HEK293 (cell line): ENCODE results near the gene SESTD1.

Experiments
- CTCF ChIA-PET: fragments of 350-600 bp; formaldehyde crosslinking; extraction: SDS; loops from one replicate; lab custom pipeline; 2021; ENCODE audit warnings: antibody characterized with exemption; lab: Yijun Ruan, JAX
- POLR2A ChIA-PET: fragments of 300-600 bp; formaldehyde crosslinking; extraction: SDS; loops from one replicate; lab custom pipeline; 2020; ENCODE audit warnings: antibody characterized with exemption, inconsistent platforms; lab: Yijun Ruan, JAX
- H3K27ac ChIP-seq: fragments of 200-500 bp; sonication (Bioruptor generic); 2 replicates; pipeline ENCODE4 v1.5.1; 2014; ENCODE audit warnings: low read depth, low read length, control low read depth, inconsistent platforms; ENCODE audit errors: extremely low read depth
- H3K36me3 ChIP-seq, 2 experiments: fragments of 200-500 bp in 1 of 2; sonication (Bioruptor generic) in 1 of 2; 1 replicate in 1 of 2; 2 replicates in 1 of 2; pipeline ENCODE4 v1.5.1; 2014 to 2017; ENCODE audit warnings: inconsistent platforms in 2 of 2, low read length in 2 of 2; ENCODE audit not compliant: control insufficient read depth in 2 of 2, insufficient read depth in 1 of 2
- H3K4me1 ChIP-seq: fragments of 200-500 bp; sonication (Bioruptor generic); 2 replicates; pipeline ENCODE4 v1.5.1; 2014; ENCODE audit warnings: mild to moderate bottlenecking, low read length, inconsistent platforms; ENCODE audit not compliant: control insufficient read depth, insufficient read depth
- H3K4me3 ChIP-seq: 2 replicates; pipeline ENCODE4 v1.5.1; 2011; ENCODE audit warnings: low read depth, mild to moderate bottlenecking, control low read depth, low read length, moderate library complexity
- H3K9me3 ChIP-seq: fragments of 200-500 bp; sonication (Bioruptor generic); 2 replicates; pipeline ENCODE4 v1.5.1; 2014; ENCODE audit warnings: low read depth, low read length, inconsistent platforms; ENCODE audit not compliant: control insufficient read depth, insufficient read depth
- RBAK ChIP-seq: fragments of 450-650 bp; formaldehyde crosslinking; IDR thresholded peaks from 2 replicates; pipeline ENCODE4 v1.5.1; 2016; ENCODE audit warnings: missing biosample characterization, missing genetic modification characterization
- SETDB1 ChIP-seq: IDR thresholded peaks from one replicate; pipeline ENCODE4 v1.6.1; 2017; ENCODE audit warnings: mild to moderate bottlenecking, low read length, moderate library complexity, mixed read lengths; ENCODE audit not compliant: insufficient read length
- SP2 ChIP-seq: fragments of 450-650 bp; formaldehyde crosslinking; IDR thresholded peaks from 2 replicates; pipeline ENCODE4 v1.5.1; 2016; ENCODE audit warnings: missing biosample characterization, missing genetic modification characterization
- ZBTB48 ChIP-seq: fragments of 450-650 bp; formaldehyde crosslinking; IDR thresholded peaks from 2 replicates; pipeline ENCODE4 v1.5.1; 2016; ENCODE audit warnings: missing biosample characterization, missing genetic modification characterization
- ZFHX2 ChIP-seq: fragments of 450-650 bp; formaldehyde crosslinking; conservative IDR thresholded peaks from 2 replicates; pipeline ENCODE4 v1.5.1; 2016; ENCODE audit warnings: missing biosample characterization, missing genetic modification characterization
- ZNF202 ChIP-seq: fragments of 450-650 bp; formaldehyde crosslinking; IDR thresholded peaks from 2 replicates; pipeline ENCODE4 v1.5.1; 2016; ENCODE audit warnings: missing biosample characterization, missing genetic modification characterization, borderline replicate concordance
- ZNF248 ChIP-seq: fragments of 450-650 bp; formaldehyde crosslinking; IDR thresholded peaks from 2 replicates; pipeline ENCODE4 v1.5.1; 2017; ENCODE audit warnings: missing biosample characterization, missing genetic modification characterization
- ZNF266 ChIP-seq: fragments of 450-650 bp; formaldehyde crosslinking; IDR thresholded peaks from 2 replicates; pipeline ENCODE4 v1.5.1; 2016; ENCODE audit warnings: missing biosample characterization, missing genetic modification characterization, low read depth
- ZNF311 ChIP-seq: fragments of 450-650 bp; formaldehyde crosslinking; IDR thresholded peaks from 2 replicates; pipeline ENCODE4 v1.5.1; 2017; ENCODE audit warnings: missing biosample characterization, missing genetic modification characterization, borderline replicate concordance
- ZNF366 ChIP-seq: fragments of 450-650 bp; formaldehyde crosslinking; conservative IDR thresholded peaks from 2 replicates; pipeline ENCODE4 v1.5.1; 2016; ENCODE audit warnings: missing biosample characterization, missing genetic modification characterization
- ZNF37A ChIP-seq: fragments of 450-650 bp; IDR thresholded peaks from 2 replicates; pipeline ENCODE4 v1.5.1; 2018; ENCODE audit warnings: missing biosample characterization, missing genetic modification characterization
- ZNF416 ChIP-seq: fragments of 450-650 bp; formaldehyde crosslinking; IDR thresholded peaks from 2 replicates; pipeline ENCODE4 v1.5.1; 2016; ENCODE audit warnings: missing biosample characterization, missing genetic modification characterization
- ZNF473 ChIP-seq: fragments of 450-650 bp; formaldehyde crosslinking; IDR thresholded peaks from 2 replicates; pipeline ENCODE4 v1.5.1; 2017; ENCODE audit warnings: missing biosample characterization, missing genetic modification characterization
- ZNF549 ChIP-seq: fragments of 450-650 bp; IDR thresholded peaks from 2 replicates; pipeline ENCODE4 v1.5.1; 2018; ENCODE audit warnings: missing biosample characterization, missing genetic modification characterization, mild to moderate bottlenecking, inconsistent platforms, moderate library complexity
- ZNF558 ChIP-seq: fragments of 450-650 bp; formaldehyde crosslinking; IDR thresholded peaks from 2 replicates; pipeline ENCODE4 v1.5.1; 2016; ENCODE audit warnings: missing biosample characterization, missing genetic modification characterization
- ZNF600 ChIP-seq: fragments of 450-650 bp; formaldehyde crosslinking; IDR thresholded peaks from 2 replicates; pipeline ENCODE4 v1.5.1; 2016; ENCODE audit warnings: missing biosample characterization, missing genetic modification characterization
- ZNF610 ChIP-seq: fragments of 450-650 bp; formaldehyde crosslinking; IDR thresholded peaks from 2 replicates; pipeline ENCODE4 v1.5.1; 2016; ENCODE audit warnings: missing biosample characterization, missing genetic modification characterization, borderline replicate concordance
- ZNF776 ChIP-seq: fragments of 450-650 bp; formaldehyde crosslinking; IDR thresholded peaks from 2 replicates; pipeline ENCODE4 v1.5.0; 2017; ENCODE audit warnings: missing biosample characterization, missing genetic modification characterization, borderline replicate concordance
- ZSCAN30 ChIP-seq: fragments of 450-650 bp; IDR thresholded peaks from 2 replicates; pipeline ENCODE4 v1.5.1; 2018; ENCODE audit warnings: missing biosample characterization, mild to moderate bottlenecking, missing genetic modification characterization, moderate library complexity
- ZSCAN5A ChIP-seq: fragments of 450-650 bp; formaldehyde crosslinking; IDR thresholded peaks from 2 replicates; pipeline ENCODE4 v1.5.1; 2016; ENCODE audit warnings: missing biosample characterization, missing genetic modification characterization
- TF ChIP-seq, protein P1 (sequence below): fragments of 450-650 bp; formaldehyde crosslinking; IDR thresholded peaks from 2 replicates; pipeline ENCODE4 v1.5.1; 2016; ENCODE audit warnings: missing biosample characterization, missing genetic modification characterization

SESTD1 gene

GRCh38 chr2:179171371-179171770 lies 93.3 kb downstream of the SESTD1 start (continued):
- TF ChIP-seq SP2 (tag by site-specific recombination) (no peak), ZNF610 (tag by site-specific recombination) (no peak), ZNF37A (tag by site-specific recombination) (no peak), ZNF776 (tag by site-specific recombination) (no peak), ZNF366 (tag by site-specific recombination) (no peak)

GRCh38 chr2:179170901-179171300 lies 93.7 kb downstream of the SESTD1 start:
- Histone ChIP-seq H3K36me3 (peaks cover 0 to 18% of the 10 kb centered on the region in 2 experiments), H3K4me1 (no peaks in the 10 kb centered on the region)
- POLR2A ChIA-PET: no interaction called here
- TF ChIP-seq ZNF248: no peak
- no peak for TF ChIP-seq RBAK (tag by site-specific recombination)
- TF ChIP-seq ZNF600 (tag by site-specific recombination): no peak
- TF ChIP-seq SETDB1: no peak
- TF ChIP-seq, protein P1, sequence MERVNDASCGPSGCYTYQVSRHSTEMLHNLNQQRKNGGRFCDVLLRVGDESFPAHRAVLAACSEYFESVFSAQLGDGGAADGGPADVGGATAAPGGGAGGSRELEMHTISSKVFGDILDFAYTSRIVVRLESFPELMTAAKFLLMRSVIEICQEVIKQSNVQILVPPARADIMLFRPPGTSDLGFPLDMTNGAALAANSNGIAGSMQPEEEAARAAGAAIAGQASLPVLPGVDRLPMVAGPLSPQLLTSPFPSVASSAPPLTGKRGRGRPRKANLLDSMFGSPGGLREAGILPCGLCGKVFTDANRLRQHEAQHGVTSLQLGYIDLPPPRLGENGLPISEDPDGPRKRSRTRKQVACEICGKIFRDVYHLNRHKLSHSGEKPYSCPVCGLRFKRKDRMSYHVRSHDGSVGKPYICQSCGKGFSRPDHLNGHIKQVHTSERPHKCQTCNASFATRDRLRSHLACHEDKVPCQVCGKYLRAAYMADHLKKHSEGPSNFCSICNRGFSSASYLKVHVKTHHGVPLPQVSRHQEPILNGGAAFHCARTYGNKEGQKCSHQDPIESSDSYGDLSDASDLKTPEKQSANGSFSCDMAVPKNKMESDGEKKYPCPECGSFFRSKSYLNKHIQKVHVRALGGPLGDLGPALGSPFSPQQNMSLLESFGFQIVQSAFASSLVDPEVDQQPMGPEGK (tag by site-specific recombination): no peak
- no peak for TF ChIP-seq ZNF266 (tag by site-specific recombination)
- TF ChIP-seq ZFHX2 (tag by site-specific recombination): no peak
- TF ChIP-seq ZNF311: no peak
- TF ChIP-seq ZNF202 (tag by site-specific recombination): no peak
- TF ChIP-seq ZSCAN30 (tag by site-specific recombination): no peak
- TF ChIP-seq, all 188 proteins: peak for 0
- Histone ChIP-seq H3K27ac (no peak overlapping the region), H3K9me3 (no peaks in the 10 kb centered on the region), H3K4me3 (no peak overlapping the region)
- CTCF ChIA-PET: no interaction called here

DNA sequence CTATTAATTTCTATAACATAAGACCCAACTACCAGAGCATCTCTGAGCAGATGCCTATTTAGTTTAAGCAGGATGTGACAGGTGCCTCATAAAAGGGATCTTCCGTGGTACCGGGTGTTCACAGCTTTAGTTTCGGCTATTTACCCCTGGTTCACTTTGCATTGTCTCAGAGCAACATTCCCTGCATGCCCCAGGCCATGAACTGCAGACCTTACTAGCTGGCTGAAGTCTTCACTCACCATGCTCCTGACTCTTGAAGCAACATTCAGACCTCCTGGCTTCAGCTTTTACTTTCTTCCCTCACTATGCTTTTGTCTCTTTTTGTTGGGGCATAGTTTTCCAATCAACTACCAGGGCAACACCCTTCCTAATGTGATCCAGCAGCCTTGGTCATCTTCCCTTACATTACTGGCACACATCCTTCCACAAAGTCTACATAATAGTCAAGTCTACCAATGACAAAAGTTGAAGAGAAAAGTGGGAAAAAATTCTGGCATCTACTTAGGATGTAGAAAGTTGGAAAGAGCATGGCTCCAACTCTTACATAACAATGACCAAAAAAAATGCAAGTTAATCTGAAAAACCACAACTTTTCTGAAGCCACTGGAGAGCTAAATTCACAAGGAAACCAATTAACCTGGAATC lies 99.2 kb downstream of the SESTD1 start:
- Histone ChIP-seq H3K9me3 (no peaks in the 10 kb centered on the region), H3K36me3 (peaks cover 0 to 15% of the 10 kb centered on the region in 2 experiments; a peak in 2 of 3 replicates), H3K4me1 (no peaks in the 10 kb centered on the region), H3K4me3 (no peak overlapping the region), H3K27ac (no peak overlapping the region)
- CTCF ChIA-PET: no interaction called here
- POLR2A ChIA-PET: no interaction called here
- no peak for TF ChIP-seq ZNF549 (tag by site-specific recombination)
- TF ChIP-seq ZNF473 (tag by site-specific recombination): no peak
- no peak for TF ChIP-seq ZSCAN5A
- TF ChIP-seq ZSCAN30 (tag by site-specific recombination): no peak
- TF ChIP-seq ZNF416 (tag by site-specific recombination): no peak
- TF ChIP-seq ZNF558 (tag by site-specific recombination): no peak
- TF ChIP-seq ZBTB48: no peak
